HEK293T (cell line): Measurements from ENCODE around the gene HIVEP3.

ENCODE experiments used
- BHLHE40 ChIP-seq: fragments of 450-650 bp; IDR thresholded peaks from 2 replicates; pipeline ENCODE4 v1.6.1; 2016; ENCODE audit warnings: mild to moderate bottlenecking, moderate library complexity, borderline replicate concordance
- FOXM1 ChIP-seq: fragments of 450-650 bp; IDR thresholded peaks from 2 replicates; pipeline ENCODE4 v1.6.1; 2017; ENCODE audit warnings: mild to moderate bottlenecking, borderline replicate concordance
- HDGF ChIP-seq: fragments of 450-650 bp; IDR thresholded peaks from 2 replicates; pipeline ENCODE4 v1.6.1; 2017; ENCODE audit warnings: antibody characterized with exemption, borderline replicate concordance
- NFRKB ChIP-seq: fragments of 450-650 bp; IDR thresholded peaks from 2 replicates; pipeline ENCODE4 v1.6.1; 2016; ENCODE audit warnings: mild to moderate bottlenecking, moderate library complexity
- PKNOX1 ChIP-seq: fragments of 450-650 bp; IDR thresholded peaks from 2 replicates; pipeline ENCODE4 v1.6.1; 2016
- SP1 ChIP-seq: fragments of 450-650 bp; IDR thresholded peaks from 2 replicates; pipeline ENCODE4 v1.6.1; 2017
- SUZ12 ChIP-seq: fragments of 450-650 bp; IDR thresholded peaks from 2 replicates; pipeline ENCODE4 v1.6.1; 2016; ENCODE audit warnings: mild to moderate bottlenecking

- TF ChIP-seq SUZ12 (no peak), PKNOX1 (no peak), SP1 (no peak), BHLHE40 (no peak), HDGF (no peak), FOXM1 (no peak), NFRKB (no peak)
Measured at GRCh38 chr1:41515778-41516167, 402.9 kb downstream of the HIVEP3 start.
